NCI-H2171 treated with DMSO at 0.1 percent for 48 hours (cell line): ENCODE data around the gene GTF3C5.
"Not testable (repeated sequence)": the region's sequence is repeated elsewhere in the genome, so short reads cannot be mapped to it uniquely, and the experiment has no call there.

ENCODE experiments used
- DNase-seq: peaks from one replicate; lab custom pipeline; 2025; lab: John Stamatoyannopoulos, UW

GTF3C5 gene

GRCh38 chr9:133090752-133091385, 60.1 kb downstream of the GTF3C5 start:
- DNase-seq, result no peak

GRCh38 chr9:133094351-133094750, 63.6 kb downstream of the GTF3C5 start:
- DNase-seq, result not testable (repeated sequence)

GRCh38 chr9:133094842-133095393, 64.1 kb downstream of the GTF3C5 start:
- no peak for DNase-seq

- DNase-seq, result no peak
Observed at GRCh38 chr9:133098104-133098754, 67.4 kb downstream of the GTF3C5 start.

- DNase-seq, result no peak
Observed at GRCh38 chr9:133098871-133099270, 68.1 kb downstream of the GTF3C5 start.

- no peak for DNase-seq
Observed at GRCh38 chr9:133099726-133100505, 69.1 kb downstream of the GTF3C5 start.

- DNase-seq, result no peak
Observed at GRCh38 chr9:133100506-133101355, 69.9 kb downstream of the GTF3C5 start.

GRCh38 chr9:133101356-133102189, 70.8 kb downstream of the GTF3C5 start:
- no peak for DNase-seq

- DNase-seq, result no peak
Observed at GRCh38 chr9:133102190-133103021, 71.6 kb downstream of the GTF3C5 start.

- DNase-seq, result no peak
Observed at GRCh38 chr9:133103183-133103986, 72.6 kb downstream of the GTF3C5 start.

- DNase-seq, result no peak
Observed at GRCh38 chr9:133103987-133104505, 73.2 kb downstream of the GTF3C5 start.

- no peak for DNase-seq
Observed at GRCh38 chr9:133104718-133105460, 74.1 kb downstream of the GTF3C5 start.

GRCh38 chr9:133105461-133105770, 74.6 kb downstream of the GTF3C5 start:
- DNase-seq, result no peak

GRCh38 chr9:133106511-133107244, 75.9 kb downstream of the GTF3C5 start:
- no peak for DNase-seq

GRCh38 chr9:133107245-133107722, 76.5 kb downstream of the GTF3C5 start:
- no peak for DNase-seq
